ENCODE measurements around the gene ANXA5. TPM values are rescaled to one million over a fixed set of nuclear protein-coding genes. Genes with fewer than 3 reads are reported as not detected.

Gene ANXA5
- polyA plus RNA-seq, 1 of the 3 experiments (the other 2 are of a cell fraction) = 379 TPM

- TF ChIP-seq FOSL2 (IDR thresholded peaks at IDR 0.05; ENCODE audit: borderline replicate concordance, low read depth) = peak; percentile 99
- TF ChIP-seq MEF2A (IDR thresholded peaks at IDR 0.05; ENCODE audit: borderline replicate concordance, low read depth) = no peak; the same call in 1 of the 2 replicates
- no peak for TF ChIP-seq MXI1 (IDR thresholded peaks at IDR 0.05; ENCODE audit: low read depth, low read length)
- no peak for TF ChIP-seq RAD21 (IDR thresholded peaks at IDR 0.05; ENCODE audit: low read length)
- peak; percentile 88 for TF ChIP-seq TCF12 (IDR thresholded peaks at IDR 0.05)
- TF ChIP-seq JUND (IDR thresholded peaks at IDR 0.05) = peak; percentile 99
- peak; percentile 95 for TF ChIP-seq TEAD4 (IDR thresholded peaks at IDR 0.05; ENCODE audit: borderline replicate concordance, insufficient read depth)
- TF ChIP-seq CHD2 (IDR thresholded peaks at IDR 0.05; ENCODE audit: low read length, partially characterized antibody) = peak; percentile 30
- no peak for TF ChIP-seq FOXM1 (IDR thresholded peaks at IDR 0.05; ENCODE audit: low read depth)
- TF ChIP-seq ZBTB33 (IDR thresholded peaks at IDR 0.05; ENCODE audit: borderline replicate concordance, low read depth) = peak; percentile 61; the same call in 1 of the 2 replicates
- TF ChIP-seq FOXJ3 (CRISPR knock-in tag; IDR thresholded peaks at IDR 0.05) = no peak
These were observed 14.7 kb upstream of the ANXA5 start (continued) for GRCh38 chr4:121711263-121712000.

GRCh38 chr4:121709766-121710405 is 13.1 kb upstream of the ANXA5 start:
- ChIA-PET POLR2A (no interaction called here), CTCF (interaction anchor here (0.7 to 1.0 kb wide), 2 partner anchors 13 to 16 kb away, joined by 3 to 5 read pairs; partner anchors contain the start of gene ANXA5)
- Histone ChIP-seq H3K4me3 (ENCODE audit: low read depth in 2 of 2, low read length in 1 of 2) (no peak overlapping the region), H3K9me2 (no peaks in the 10 kb centered on the region), H3K9ac (no peak overlapping the region), H4K20me1 (ENCODE audit: insufficient read depth) (no peaks in the 10 kb centered on the region), H2AFZ (ENCODE audit: low read depth) (0 out of 2 replicates have a peak overlapping the region, but pooled peaks have one; percentile 44), H3F3A (replicated peaks; ENCODE audit: insufficient read depth) (peaks cover 9% of the 10 kb centered on the region), H3K79me2 (ENCODE audit: insufficient read depth) (no peaks in the 10 kb centered on the region), H3K27ac (ENCODE audit: low read depth in 2 of 2, low read length in 1 of 2) (no peak overlapping the region; a peak in 1 of 4 replicates), H3K27me3 (ENCODE audit: insufficient read depth) (no peaks in the 10 kb centered on the region), H3K4me2 (no peak overlapping the region), H3K9me3 (no peaks in the 10 kb centered on the region), H3K36me3 (replicated peaks in 1 of 2; ENCODE audit: control insufficient read depth in 1 of 2, insufficient read depth in 2 of 2, low read length in 1 of 2) (no peaks in the 10 kb centered on the region), H3K4me1 (ENCODE audit: control insufficient read depth in 1 of 2, insufficient read depth in 2 of 2, low read depth in 1 of 2, low read length in 1 of 2) (peaks cover 4 to 16% of the 10 kb centered on the region in 2 experiments; a peak in 2 of 4 replicates)
- 87% methylated on average over 3 of the region's 3 CpGs for WGBS (ENCODE audit: low lambda C conversion rate)
- DNase-seq = no peak
- TF ChIP-seq MAX (IDR thresholded peaks at IDR 0.05; ENCODE audit: low read depth) = no peak
- TF ChIP-seq ZBTB33 (IDR thresholded peaks at IDR 0.05; ENCODE audit: borderline replicate concordance, low read depth) = no peak
- TF ChIP-seq RCOR1 (IDR thresholded peaks at IDR 0.05; ENCODE audit: low read length) = no peak
- TF ChIP-seq JUND (IDR thresholded peaks at IDR 0.05) = no peak
- TF ChIP-seq ELF1 (IDR thresholded peaks at IDR 0.05) = no peak
- TF ChIP-seq USF1 (IDR thresholded peaks at IDR 0.05; ENCODE audit: borderline replicate concordance, low read depth) = no peak
- no peak for TF ChIP-seq RXRA (IDR thresholded peaks at IDR 0.05; ENCODE audit: borderline replicate concordance, low read depth)
- no peak for TF ChIP-seq FOXJ3 (CRISPR knock-in tag; IDR thresholded peaks at IDR 0.05)
- TF ChIP-seq GATA2 (CRISPR knock-in tag; IDR thresholded peaks at IDR 0.05) = no peak
- TF ChIP-seq CTCF (IDR thresholded peaks at IDR 0.05) = no peak
- TF ChIP-seq NRF1 (IDR thresholded peaks at IDR 0.05; ENCODE audit: low read depth, low read length) = no peak
- no peak for TF ChIP-seq EP300 (IDR thresholded peaks at IDR 0.05; ENCODE audit: borderline replicate concordance in 1 of 2, low read depth in 1 of 2, low read length in 1 of 2)
- no peak for TF ChIP-seq CHD2 (IDR thresholded peaks at IDR 0.05; ENCODE audit: low read length, partially characterized antibody)
